Fibroblast of skin of abdomen (primary cell): ENCODE results near the gene PBX3.

ENCODE experiments used
- DNase-seq: peaks from one replicate; pipeline ENCODE4 v3.0.0-alpha.2; 2013

PBX3 gene

DNA sequence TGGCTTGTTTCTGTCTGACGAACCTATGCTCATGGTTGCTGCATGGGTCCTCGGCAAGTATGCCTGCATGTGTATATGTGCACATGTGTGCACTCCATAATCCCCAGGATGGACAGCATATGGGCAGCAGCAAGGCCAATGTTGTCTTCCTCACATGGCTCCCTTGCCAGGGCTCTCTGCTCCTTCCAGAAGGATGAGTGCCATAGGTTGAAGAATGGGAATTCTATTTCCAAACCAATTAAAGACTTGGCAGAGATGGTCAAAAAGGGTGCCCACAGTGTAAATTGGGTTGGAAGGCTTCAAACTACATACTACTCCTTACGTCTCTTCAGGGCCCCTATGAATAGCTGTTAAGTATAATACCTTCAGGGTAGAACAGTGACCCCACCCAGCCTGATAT is 212.1 kb downstream of the PBX3 start:
- no peak for DNase-seq

DNA sequence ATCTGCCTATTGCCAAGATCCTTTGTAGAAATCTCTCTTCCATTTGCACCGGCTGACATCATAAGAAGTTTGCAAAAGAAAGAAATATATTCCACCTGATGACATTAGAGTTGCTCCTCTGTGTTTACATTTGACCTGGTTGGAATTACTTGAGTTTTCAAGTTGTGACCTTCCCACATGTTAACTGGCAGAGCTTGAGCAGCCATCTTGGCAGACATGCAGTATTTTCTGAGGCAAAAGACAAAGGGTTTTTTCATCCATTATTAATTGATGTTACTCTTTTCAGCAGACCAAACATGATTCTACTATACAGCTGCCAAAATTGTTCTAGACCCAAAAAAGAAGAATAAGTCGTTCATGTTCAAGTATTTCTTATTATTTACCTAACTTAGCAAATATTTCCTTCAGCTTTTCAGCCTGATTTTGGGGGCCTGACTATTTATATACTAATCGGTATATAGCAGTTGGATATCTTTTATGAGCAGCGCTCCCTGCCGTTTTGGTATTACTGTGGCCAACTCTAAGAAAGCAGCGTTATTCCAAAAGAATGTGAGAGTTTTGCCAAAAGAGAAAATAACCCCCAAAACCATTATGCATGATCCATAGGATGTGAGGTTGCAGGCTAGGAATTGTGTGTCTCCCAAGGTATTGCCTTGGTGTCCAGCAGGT is 212.9 kb downstream of the PBX3 start:
- no peak for DNase-seq

GRCh38 chr9:125960626-125961025 is 213.5 kb downstream of the PBX3 start:
- DNase-seq, result no peak

DNA sequence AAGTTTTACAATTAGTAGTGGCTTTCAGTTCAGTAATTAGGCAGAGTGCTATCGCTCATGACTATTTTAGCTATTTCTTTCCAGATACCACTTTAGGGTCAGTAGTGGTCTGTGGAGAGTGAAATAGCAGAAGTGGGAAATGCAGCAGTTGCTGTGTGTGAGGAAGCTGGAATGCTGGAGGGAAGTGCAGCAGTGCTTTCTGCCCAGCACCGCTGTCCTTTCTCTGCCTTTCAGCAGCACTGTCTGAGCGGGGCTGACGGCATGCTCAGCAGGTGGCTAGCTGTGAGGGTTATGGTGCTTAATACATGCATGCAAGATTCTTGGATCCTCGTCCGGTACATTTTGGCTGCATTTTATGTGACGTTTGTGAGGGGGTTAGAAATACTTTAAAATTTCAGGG is 213.9 kb downstream of the PBX3 start:
- DNase-seq, result no peak

- no peak for DNase-seq
Measured at GRCh38 chr9:125963932-125964331, 216.8 kb downstream of the PBX3 start.

GRCh38 chr9:125964702-125965225 is 217.6 kb downstream of the PBX3 start:
- DNase-seq, result no peak

DNA sequence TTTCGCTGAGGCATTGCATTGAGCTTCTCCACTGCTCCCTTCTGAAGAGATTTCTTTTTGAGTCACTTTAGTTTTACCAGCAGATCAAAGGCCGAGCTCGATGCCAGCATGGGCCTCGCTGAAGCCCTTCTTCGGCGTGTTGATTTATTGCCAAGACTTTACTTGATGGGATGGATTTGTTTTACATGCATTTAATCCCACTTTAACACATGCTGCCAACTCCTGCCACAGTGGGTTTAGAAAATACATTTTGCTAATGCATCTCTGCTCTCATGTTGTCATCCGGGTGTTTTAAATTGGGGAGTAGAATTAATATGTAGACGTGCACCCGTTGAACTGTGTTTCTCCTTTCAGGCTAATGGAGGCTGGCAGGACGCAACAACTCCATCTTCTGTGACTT is 218.3 kb downstream of the PBX3 start:
- DNase-seq, result no peak

GRCh38 chr9:125966466-125966865 is 219.3 kb downstream of the PBX3 start:
- no peak for DNase-seq

GRCh38 chr9:125966959-125967711 is 220.0 kb downstream of the PBX3 start:
- no peak for DNase-seq

GRCh38 chr9:125968714-125969374 is 221.7 kb downstream of the PBX3 start:
- DNase-seq, result no peak

DNA sequence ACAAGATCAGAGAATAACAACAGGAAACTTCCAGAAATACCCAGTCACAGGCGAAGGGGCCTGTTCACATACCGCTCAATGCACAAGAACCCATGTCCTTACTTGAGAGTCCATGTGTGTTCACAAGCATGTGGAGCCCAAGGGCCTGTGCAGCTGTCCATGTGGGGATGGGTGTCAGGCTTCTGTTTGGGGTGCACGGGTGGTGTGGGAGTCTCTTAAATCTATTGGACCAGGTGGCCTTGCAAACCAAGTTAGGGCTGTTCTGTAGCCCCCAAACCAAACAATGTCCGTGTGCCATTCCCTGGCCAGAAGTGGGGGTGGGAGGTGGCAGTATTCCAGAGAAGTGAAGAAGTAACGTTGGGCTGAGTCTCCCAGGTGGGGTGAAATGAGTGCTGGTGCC is 222.3 kb downstream of the PBX3 start:
- DNase-seq, result no peak

- DNase-seq, result no peak
Measured at GRCh38 chr9:125969868-125970267, 222.7 kb downstream of the PBX3 start.

GRCh38 chr9:125970340-125970739 is 223.2 kb downstream of the PBX3 start:
- no peak for DNase-seq

GRCh38 chr9:125971050-125971449 is 223.9 kb downstream of the PBX3 start:
- DNase-seq, result no peak

GRCh38 chr9:125972012-125972729 is 225.0 kb downstream of the PBX3 start:
- no peak for DNase-seq

DNA sequence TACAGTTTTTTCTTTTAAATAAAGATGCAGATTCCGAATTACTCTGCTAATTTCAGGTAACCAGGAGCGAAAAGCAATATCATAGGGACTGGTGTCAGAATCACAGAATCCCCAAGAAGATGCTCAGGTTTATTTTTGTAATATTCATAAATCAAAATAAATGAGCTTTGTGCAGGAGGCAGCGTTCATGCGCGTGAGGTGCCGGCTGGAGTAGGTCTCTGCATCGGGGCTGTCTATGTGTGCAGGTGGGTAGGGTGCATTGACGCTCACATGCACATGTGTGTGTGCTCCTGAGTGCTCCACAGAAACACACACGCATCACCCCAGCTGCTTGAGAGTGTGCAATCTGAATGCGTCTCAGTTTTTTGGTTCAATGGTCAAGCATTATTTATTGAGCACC is 226.4 kb downstream of the PBX3 start:
- DNase-seq, result no peak

- no peak for DNase-seq
Measured at GRCh38 chr9:125974705-125975104, 227.5 kb downstream of the PBX3 start.

- peak; percentile 9 for DNase-seq
Measured at GRCh38 chr9:125977223-125977622, 230.1 kb downstream of the PBX3 start.

DNA sequence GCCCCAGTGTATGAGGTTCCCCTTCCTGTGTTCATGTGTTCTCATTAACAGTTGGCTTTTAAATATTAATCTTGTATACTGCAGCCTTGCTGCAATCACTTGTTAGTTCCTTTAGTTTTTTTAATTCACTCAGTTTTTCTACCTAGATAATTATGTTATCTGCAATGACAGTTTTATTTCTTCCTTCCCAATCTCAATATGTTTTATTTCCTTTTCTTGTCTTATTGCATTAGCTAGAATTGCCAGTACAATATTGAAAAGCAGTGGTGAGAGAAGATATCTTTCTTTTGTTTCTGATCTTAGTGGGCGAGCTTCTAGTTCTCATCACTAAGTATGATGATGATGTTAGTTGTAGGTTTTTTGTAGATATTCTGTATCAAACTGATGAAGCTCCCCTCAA is 232.2 kb downstream of the PBX3 start:
- no peak for DNase-seq

DNA sequence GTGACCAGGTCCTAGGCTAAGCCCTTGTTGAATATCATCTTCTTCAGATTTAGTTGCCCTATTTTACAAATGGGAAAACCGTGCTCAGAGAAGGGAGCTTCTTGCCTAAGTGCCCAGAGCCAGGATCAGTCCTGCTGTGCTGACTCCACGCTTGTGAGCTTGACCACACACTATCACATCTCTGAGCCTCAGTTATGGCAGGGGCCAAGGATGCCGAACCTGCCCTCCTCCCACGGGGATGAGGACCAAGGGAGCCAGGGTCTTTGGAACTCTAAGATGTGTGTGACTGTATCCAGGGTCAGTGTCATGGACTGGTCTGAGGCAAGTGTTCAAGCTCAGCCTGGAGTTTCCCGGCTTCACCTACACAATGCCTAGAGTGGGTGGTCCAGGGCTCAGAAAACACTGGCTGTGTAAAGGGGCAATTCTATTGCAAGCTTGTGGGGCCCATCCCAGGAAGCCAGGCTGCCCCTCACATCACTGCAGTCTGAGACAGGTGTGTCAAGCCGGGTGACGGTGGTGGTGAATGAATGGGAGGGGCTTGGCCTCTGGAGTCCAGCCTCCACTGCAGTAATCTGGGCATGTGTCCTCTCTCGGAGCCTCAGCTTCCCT is 235.7 kb downstream of the PBX3 start:
- DNase-seq, result no peak

DNA sequence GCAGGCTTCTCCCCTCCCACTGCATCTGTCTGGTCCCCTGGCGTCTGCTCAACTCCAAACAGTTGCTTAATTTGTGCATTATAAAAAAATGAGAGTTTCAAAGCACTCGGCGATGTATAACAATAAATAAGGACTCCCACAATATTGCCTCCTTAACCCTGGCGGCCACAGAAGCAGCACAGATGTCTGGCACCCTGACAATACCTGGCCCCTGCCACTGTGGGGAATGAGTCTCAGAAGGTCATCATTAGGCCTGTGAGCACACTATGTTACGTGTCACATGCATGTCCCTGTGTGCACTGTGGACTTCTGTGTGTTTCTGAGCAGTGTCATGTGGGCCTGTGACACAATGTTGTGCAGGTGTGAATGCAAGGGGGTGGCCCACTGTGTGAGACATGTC is 236.5 kb downstream of the PBX3 start:
- no peak for DNase-seq

DNA sequence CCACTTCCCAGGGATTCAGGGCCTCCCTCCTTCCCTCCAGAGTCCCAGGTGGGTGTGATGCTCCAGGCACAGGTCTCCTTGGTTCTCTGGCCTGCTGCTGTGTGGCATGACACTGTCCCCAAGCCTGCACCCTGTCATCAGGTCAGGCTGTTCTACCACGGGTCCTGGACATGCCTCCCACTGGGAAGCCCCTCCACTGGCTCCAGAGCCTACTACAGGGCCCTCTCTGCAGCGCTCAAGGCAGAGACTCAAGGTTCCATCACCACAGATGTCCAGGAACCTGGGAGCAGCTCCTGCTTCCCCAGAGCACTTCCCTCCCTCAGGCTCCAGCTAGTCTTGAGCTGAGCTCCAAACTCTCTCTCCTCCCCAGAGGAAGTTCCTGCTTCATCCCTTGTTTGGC is 237.3 kb downstream of the PBX3 start:
- DNase-seq, result no peak
